Naive B cell (primary cell): Measurements from ENCODE around the gene PCDHGA2. TPM values are rescaled to one million over a fixed set of nuclear protein-coding genes. Genes with fewer than 3 reads are reported as not detected.

Source experiments
- polyA plus RNA-seq, 6 donors: library from polyadenylated mRNA; unstranded; fragments of 300-500 nt; fragmentation: Illumina TruSeq; gene quantifications; one replicate each; pipeline ENCODE4 v1.2.3, GENCODE V29; 2021; ENCODE audit warnings: low read depth in 6 of 6

The PCDHGA2 gene
- polyA plus RNA-seq, 6 donors from 2014 or later: not detected

Other genes with a start within 250 kb of the PCDHGA2 start
- under 1 TPM in 1 of 6 donors, not detected in 5; 0.13 TPM for gene PCDHB2, start 244.1 kb upstream of the PCDHGA2 start, polyA plus RNA-seq
- gene PCDHB3, start 238.3 kb upstream of the PCDHGA2 start, polyA plus RNA-seq: not detected
- gene PCDHB4, start 216.9 kb upstream of the PCDHGA2 start, polyA plus RNA-seq: not detected
- under 1 TPM in 2 of 6 donors, not detected in 4; 0.08 to 0.43 TPM for gene PCDHB5, start 203.6 kb upstream of the PCDHGA2 start, polyA plus RNA-seq
- gene PCDHB6, start 188.7 kb upstream of the PCDHGA2 start, polyA plus RNA-seq: not detected
- not detected for gene PCDHB7, start 166.1 kb upstream of the PCDHGA2 start, polyA plus RNA-seq
- not detected for gene PCDHB8, start 161.0 kb upstream of the PCDHGA2 start, polyA plus RNA-seq
- not detected for gene PCDHB16, start 156.4 kb upstream of the PCDHGA2 start, polyA plus RNA-seq
- gene PCDHB9, start 151.6 kb upstream of the PCDHGA2 start, polyA plus RNA-seq: not detected
- gene PCDHB10, start 146.4 kb upstream of the PCDHGA2 start, polyA plus RNA-seq: not detected
- gene PCDHB11, start 139.1 kb upstream of the PCDHGA2 start, polyA plus RNA-seq: not detected
- not detected for gene PCDHB12, start 130.0 kb upstream of the PCDHGA2 start, polyA plus RNA-seq
- not detected for gene PCDHB13, start 124.8 kb upstream of the PCDHGA2 start, polyA plus RNA-seq
- gene PCDHB14, start 115.4 kb upstream of the PCDHGA2 start, polyA plus RNA-seq: not detected
- not detected for gene PCDHB15, start 93.4 kb upstream of the PCDHGA2 start, polyA plus RNA-seq
- gene SLC25A2, start 34.7 kb upstream of the PCDHGA2 start, polyA plus RNA-seq: under 1 TPM in 1 of 6 donors, not detected in 5; 0.20 TPM
- 100 to 1,000 TPM; 270 to 315 (median 285) TPM for gene TAF7, start 18.0 kb upstream of the PCDHGA2 start, polyA plus RNA-seq
- gene PCDHGA1, start 8.2 kb upstream of the PCDHGA2 start, polyA plus RNA-seq: not detected
- gene PCDHGA3, start 5.1 kb downstream of the PCDHGA2 start, polyA plus RNA-seq: not detected
- not detected for gene PCDHGB1, start 11.3 kb downstream of the PCDHGA2 start, polyA plus RNA-seq
- gene PCDHGA4, start 16.3 kb downstream of the PCDHGA2 start, polyA plus RNA-seq: under 1 TPM in 2 of 6 donors, not detected in 4; 0.14 to 0.16 TPM
- gene PCDHGB2, start 21.2 kb downstream of the PCDHGA2 start, polyA plus RNA-seq: under 1 TPM in 3 of 6 donors, not detected in 3; 0.27 to 0.82 (median 0.74) TPM
- gene PCDHGA5, start 25.4 kb downstream of the PCDHGA2 start, polyA plus RNA-seq: under 1 TPM in 1 of 6 donors, not detected in 5; 0.10 TPM
- under 1 TPM in 1 of 6 donors, not detected in 5; 0.21 TPM for gene PCDHGB3, start 31.5 kb downstream of the PCDHGA2 start, polyA plus RNA-seq
- gene PCDHGA6, start 35.1 kb downstream of the PCDHGA2 start, polyA plus RNA-seq: under 1 TPM in 1 of 6 donors, not detected in 5; 0.08 TPM
- gene PCDHGA7, start 44.0 kb downstream of the PCDHGA2 start, polyA plus RNA-seq: not detected
- under 1 TPM in 1 of 6 donors, not detected in 5; 0.15 TPM for gene PCDHGB4, start 48.9 kb downstream of the PCDHGA2 start, polyA plus RNA-seq
- not detected for gene PCDHGA8, start 53.9 kb downstream of the PCDHGA2 start, polyA plus RNA-seq
- under 1 TPM in 3 of 6 donors, not detected in 3; 0.12 to 0.27 (median 0.20) TPM for gene PCDHGB5, start 59.2 kb downstream of the PCDHGA2 start, polyA plus RNA-seq
- under 1 TPM in 1 of 6 donors, not detected in 5; 0.25 TPM for gene PCDHGA9, start 64.0 kb downstream of the PCDHGA2 start, polyA plus RNA-seq
- gene PCDHGB6, start 69.3 kb downstream of the PCDHGA2 start, polyA plus RNA-seq: under 1 TPM in 2 of 6 donors, not detected in 4; 0.11 to 0.17 TPM
- under 1 TPM in 1 of 6 donors, not detected in 5; 0.05 TPM for gene PCDHGA10, start 74.2 kb downstream of the PCDHGA2 start, polyA plus RNA-seq
- not detected for gene PCDHGB7, start 78.9 kb downstream of the PCDHGA2 start, polyA plus RNA-seq
- gene PCDHGA11, start 82.3 kb downstream of the PCDHGA2 start, polyA plus RNA-seq: not detected
- gene PCDHGA12, start 91.7 kb downstream of the PCDHGA2 start, polyA plus RNA-seq: under 1 TPM in 3 of 6 donors, not detected in 3; 0.09 to 0.16 (median 0.11) TPM
- under 1 TPM in 3 of 6 donors, not detected in 3; 0.35 to 0.86 (median 0.61) TPM for gene PCDHGC3, start 137.2 kb downstream of the PCDHGA2 start, polyA plus RNA-seq
- gene PCDHGC4, start 146.3 kb downstream of the PCDHGA2 start, polyA plus RNA-seq: not detected
- not detected for gene PCDHGC5, start 150.3 kb downstream of the PCDHGA2 start, polyA plus RNA-seq